Nasal cavity respiratory epithelium epithelial cell of viscerocranial mucosa (primary cell): Measurements from ENCODE around the gene FIBIN. TPM values are rescaled to one million over a fixed set of nuclear protein-coding genes. Genes with fewer than 3 reads are reported as not detected.

Source experiments
- total RNA-seq: library from RNA; depleted of rRNA; stranded (reverse); fragments of >200 nt; gene quantifications from 2 replicates; pipeline ENCODE4 v1.2.3, GENCODE V29; 2014

The FIBIN gene
- total RNA-seq = 16.7 and 24.2 TPM in 2 replicates

GRCh38 chr11:26993965-26994457 lies at the start of gene FIBIN:
TSS of gene FIBIN (plus strand) at chr11:26994112. CDS start at chr11:26994527, 415 bp downstream.

GRCh38 chr11:27040302-27041115 lies 46.6 kb downstream of the FIBIN start, which contains the start of gene BBOX1:
TSS of gene BBOX1 (plus strand) at chr11:27040815. CDS start at chr11:27055431, 14,616 bp downstream.

Other genes starting within 250 kb of the FIBIN start
- 0.68 and 5.4 TPM in 2 replicates for gene BBOX1, start 46.7 kb downstream of the FIBIN start, total RNA-seq